ENCODE data around the gene ACOX1. TPM values are rescaled to one million over a fixed set of nuclear protein-coding genes. Genes with fewer than 3 reads are reported as not detected.

Gene ACOX1
- total RNA-seq, 3 donors from 2014 or later: 55.1 to 147 (median 55.3) TPM

DNA sequence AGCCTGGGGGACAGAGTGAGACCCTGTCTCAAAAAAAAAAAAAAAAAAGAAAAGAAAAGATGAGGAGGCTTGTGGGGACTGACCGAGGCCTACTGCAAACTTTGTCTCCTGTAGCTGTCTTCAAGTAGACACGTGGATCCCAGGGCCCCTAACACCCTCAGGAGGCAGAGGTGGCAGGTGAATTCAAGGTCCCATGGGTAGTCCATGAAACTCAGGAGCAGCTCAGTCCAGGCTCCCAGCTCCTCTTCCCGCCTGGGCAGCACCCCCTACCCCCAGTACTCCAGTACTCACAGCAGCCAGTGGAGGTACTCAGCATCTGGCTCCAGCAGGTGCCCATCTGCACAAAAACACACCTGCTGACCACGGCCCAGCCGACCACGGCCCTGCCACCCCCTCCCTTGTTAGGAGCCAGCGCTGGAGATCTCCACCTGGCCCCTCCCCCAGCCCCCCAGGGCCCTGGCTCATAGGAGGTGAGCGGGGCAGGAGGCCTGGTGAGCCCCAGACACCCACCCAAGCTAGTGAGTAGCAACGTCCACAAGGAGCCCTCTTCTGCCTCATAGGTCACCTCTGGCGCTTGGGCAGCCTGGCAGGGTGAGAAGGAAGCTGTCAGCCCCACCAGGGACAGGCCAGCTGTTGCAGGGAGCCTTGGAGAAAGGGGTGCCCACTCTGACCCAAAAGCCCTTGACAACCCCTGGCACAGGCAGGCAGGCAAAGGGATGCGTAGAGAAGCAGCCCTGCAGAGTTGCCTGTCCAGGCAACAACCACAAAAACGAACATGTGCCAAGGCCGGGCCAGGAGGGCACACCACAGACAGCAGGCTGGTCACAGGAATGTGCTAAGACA is 78.1 kb downstream of the ACOX1 start:
- Histone ChIP-seq H3K27ac (no peak overlapping the region), H3K27me3 (no peaks in the 10 kb centered on the region), H3K4me3 (no peak overlapping the region), H3K9me3 (no peaks in the 10 kb centered on the region), H3K36me3 (no peaks in the 10 kb centered on the region), H3K4me1 (peaks cover 0 to 7% of the 10 kb centered on the region in 2 donors)
- TF ChIP-seq, protein P1, sequence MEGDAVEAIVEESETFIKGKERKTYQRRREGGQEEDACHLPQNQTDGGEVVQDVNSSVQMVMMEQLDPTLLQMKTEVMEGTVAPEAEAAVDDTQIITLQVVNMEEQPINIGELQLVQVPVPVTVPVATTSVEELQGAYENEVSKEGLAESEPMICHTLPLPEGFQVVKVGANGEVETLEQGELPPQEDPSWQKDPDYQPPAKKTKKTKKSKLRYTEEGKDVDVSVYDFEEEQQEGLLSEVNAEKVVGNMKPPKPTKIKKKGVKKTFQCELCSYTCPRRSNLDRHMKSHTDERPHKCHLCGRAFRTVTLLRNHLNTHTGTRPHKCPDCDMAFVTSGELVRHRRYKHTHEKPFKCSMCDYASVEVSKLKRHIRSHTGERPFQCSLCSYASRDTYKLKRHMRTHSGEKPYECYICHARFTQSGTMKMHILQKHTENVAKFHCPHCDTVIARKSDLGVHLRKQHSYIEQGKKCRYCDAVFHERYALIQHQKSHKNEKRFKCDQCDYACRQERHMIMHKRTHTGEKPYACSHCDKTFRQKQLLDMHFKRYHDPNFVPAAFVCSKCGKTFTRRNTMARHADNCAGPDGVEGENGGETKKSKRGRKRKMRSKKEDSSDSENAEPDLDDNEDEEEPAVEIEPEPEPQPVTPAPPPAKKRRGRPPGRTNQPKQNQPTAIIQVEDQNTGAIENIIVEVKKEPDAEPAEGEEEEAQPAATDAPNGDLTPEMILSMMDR (IDR thresholded peaks at IDR 0.05): no peak
- TF ChIP-seq POLR2A (IDR thresholded peaks at IDR 0.05) (no peak), POLR2AphosphoS5 (IDR thresholded peaks at IDR 0.05) (no peak)
- no peak for DNase-seq (ENCODE audit: low spot score in 2 of 2)
- intact Hi-C loops (cut with DNase I; ENCODE audit: low total_unique reads): no loop called here

DNA sequence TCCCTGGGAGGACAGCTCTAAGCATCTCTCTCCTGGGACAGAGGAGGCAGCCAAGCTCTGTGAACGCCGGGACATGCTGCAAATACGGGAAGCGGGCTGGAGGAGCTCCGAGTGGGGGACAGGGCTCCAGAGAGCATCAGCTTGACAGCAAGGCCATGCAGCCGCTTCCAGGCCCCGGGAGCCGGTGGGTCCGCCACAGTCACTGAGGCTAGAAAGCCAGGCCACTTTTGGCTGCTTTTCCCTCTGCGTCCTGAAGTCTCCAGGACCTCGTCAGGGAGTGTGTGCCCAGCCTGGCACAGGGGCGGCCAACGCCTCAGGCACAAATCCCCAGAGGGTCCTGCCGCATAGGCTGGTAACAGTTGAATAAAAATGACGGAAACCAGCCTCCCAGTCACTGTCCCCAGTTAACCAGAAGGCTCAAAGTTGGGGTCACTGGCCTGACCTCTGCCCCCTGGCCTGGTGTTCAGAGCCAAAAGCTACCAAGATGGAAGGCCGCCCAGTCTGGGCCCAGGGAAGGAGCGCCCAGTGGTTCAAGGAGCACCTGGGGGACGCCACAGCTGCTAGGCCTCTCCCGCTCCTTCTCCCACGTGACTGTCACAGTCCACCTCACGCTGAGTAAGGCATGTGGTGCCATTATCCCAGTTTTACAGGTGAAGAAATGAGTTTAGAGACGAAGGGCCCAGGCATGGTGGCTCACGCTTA is 79.0 kb downstream of the ACOX1 start:
- H3K27me3 ChIP-seq: no peaks in the 10 kb centered on the region
- peaks cover 0 to 17% of the 10 kb centered on the region in 2 donors for H3K4me1 ChIP-seq
- DNase-seq (ENCODE audit: low spot score in 2 of 2): no peak
- H3K4me3 ChIP-seq: no peak overlapping the region
- no peaks in the 10 kb centered on the region for H3K9me3 ChIP-seq
- intact Hi-C loops (cut with DNase I; ENCODE audit: low total_unique reads): no loop called here
- H3K36me3 ChIP-seq: no peaks in the 10 kb centered on the region
- no peak overlapping the region for H3K27ac ChIP-seq
- TF ChIP-seq POLR2AphosphoS5 (IDR thresholded peaks at IDR 0.05): no peak
- TF ChIP-seq, protein P1 (IDR thresholded peaks at IDR 0.05): no peak

DNA sequence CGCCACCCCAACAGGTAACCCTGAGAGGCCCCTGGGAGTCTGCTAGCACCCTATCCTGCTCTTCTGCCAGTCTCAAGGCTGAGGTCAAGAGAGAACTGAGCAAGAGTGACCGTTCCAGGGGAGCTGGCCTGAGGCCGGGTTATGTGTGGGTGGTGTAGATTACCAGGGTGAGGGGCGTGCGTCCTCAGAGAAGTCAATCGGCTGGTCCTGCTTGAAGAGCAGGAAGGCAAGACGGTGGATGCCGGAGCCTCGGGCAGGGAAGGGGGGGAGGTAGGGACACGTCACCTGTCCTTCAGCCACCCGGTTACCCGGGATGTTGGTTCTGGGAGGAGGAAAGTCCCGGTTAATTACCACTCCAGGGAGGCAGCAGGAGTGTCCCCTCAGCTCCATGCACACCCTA is 79.6 kb downstream of the ACOX1 start:
- intact Hi-C loops (cut with DNase I; ENCODE audit: low total_unique reads): no loop called here
- DNase-seq (ENCODE audit: low spot score in 2 of 2): no peak
- Histone ChIP-seq H3K27me3 (no peaks in the 10 kb centered on the region), H3K36me3 (no peaks in the 10 kb centered on the region), H3K4me3 (no peak overlapping the region), H3K27ac (no peak overlapping the region), H3K4me1 (peaks cover 0 to 21% of the 10 kb centered on the region in 2 donors), H3K9me3 (no peaks in the 10 kb centered on the region)
- TF ChIP-seq POLR2AphosphoS5 (IDR thresholded peaks at IDR 0.05) (no peak), POLR2A (IDR thresholded peaks at IDR 0.05) (no peak)
- TF ChIP-seq, protein P1 (IDR thresholded peaks at IDR 0.05): no peak

DNA sequence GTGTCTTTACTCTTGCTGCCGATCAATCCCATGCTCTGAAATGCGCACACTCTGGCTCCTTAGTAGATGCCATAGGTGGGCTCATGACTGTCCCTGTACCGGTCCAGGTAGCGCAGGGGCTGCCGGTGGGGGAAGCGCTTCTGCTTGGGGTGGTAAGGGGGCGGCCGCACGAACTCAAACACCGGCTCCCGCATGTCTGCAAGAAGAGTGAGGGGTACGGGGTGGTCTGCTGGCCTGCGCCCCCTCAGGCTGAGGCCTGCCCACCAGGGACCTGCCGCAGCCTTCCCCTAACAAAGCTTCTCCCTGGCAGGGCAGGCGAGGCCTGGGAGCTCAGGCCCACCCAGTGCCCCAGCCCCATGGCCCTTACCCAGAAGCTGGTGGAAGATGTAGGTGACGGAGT is 80.2 kb downstream of the ACOX1 start:
- no peak for DNase-seq (ENCODE audit: low spot score in 2 of 2)
- Histone ChIP-seq H3K9me3 (no peaks in the 10 kb centered on the region), H3K27me3 (no peaks in the 10 kb centered on the region), H3K36me3 (no peaks in the 10 kb centered on the region), H3K4me3 (no peak overlapping the region), H3K27ac (no peak overlapping the region), H3K4me1 (peaks cover 0 to 19% of the 10 kb centered on the region in 2 donors)
- TF ChIP-seq, protein P1 (IDR thresholded peaks at IDR 0.05): no peak
- no peak for TF ChIP-seq POLR2A (IDR thresholded peaks at IDR 0.05)
- TF ChIP-seq POLR2AphosphoS5 (IDR thresholded peaks at IDR 0.05): no peak
- intact Hi-C loops (cut with DNase I; ENCODE audit: low total_unique reads): no loop called here

DNA sequence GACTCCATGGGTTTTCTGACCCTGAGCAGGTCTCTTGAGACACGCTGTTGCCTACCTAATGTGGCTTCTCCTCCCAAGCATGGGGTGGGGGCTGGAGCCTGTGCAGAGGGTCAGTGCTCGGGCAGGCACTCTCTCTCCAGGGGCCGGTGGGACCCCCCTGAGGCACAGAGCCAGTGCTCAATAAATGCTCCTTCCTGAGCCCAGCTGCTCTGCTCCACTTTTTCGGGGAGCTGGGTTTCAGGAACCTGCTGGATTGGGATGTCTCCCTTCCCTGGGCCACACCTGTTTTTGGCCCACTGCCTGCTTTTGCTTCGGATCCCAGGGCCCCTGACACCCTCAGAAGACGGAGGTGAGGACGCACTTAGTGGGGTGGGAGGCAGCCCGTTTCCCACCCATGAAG is 80.9 kb downstream of the ACOX1 start:
- DNase-seq (ENCODE audit: low spot score in 2 of 2): no peak
- H3K4me1 ChIP-seq: peaks cover 0 to 16% of the 10 kb centered on the region in 2 donors
- H3K27ac ChIP-seq: no peak overlapping the region
- no peaks in the 10 kb centered on the region for H3K36me3 ChIP-seq
- intact Hi-C loops (cut with DNase I; ENCODE audit: low total_unique reads): no loop called here
- H3K4me3 ChIP-seq: no peak overlapping the region
- TF ChIP-seq POLR2A (IDR thresholded peaks at IDR 0.05) (no peak), POLR2AphosphoS5 (IDR thresholded peaks at IDR 0.05) (no peak)
- TF ChIP-seq, protein P1 (IDR thresholded peaks at IDR 0.05): no peak
- no peaks in the 10 kb centered on the region for H3K9me3 ChIP-seq
- H3K27me3 ChIP-seq: no peaks in the 10 kb centered on the region
